HEK293T (cell line): ENCODE results near the gene AMOTL2.

Source experiments
- BHLHE40 ChIP-seq: fragments of 450-650 bp; IDR thresholded peaks from 2 replicates; pipeline ENCODE4 v1.6.1; 2016; ENCODE audit warnings: mild to moderate bottlenecking, moderate library complexity, borderline replicate concordance
- FOXA1 ChIP-seq: fragments of 450-650 bp; IDR thresholded peaks from 2 replicates; pipeline ENCODE4 v1.6.1; 2016; ENCODE audit warnings: mild to moderate bottlenecking
- FOXK2 ChIP-seq: fragments of 450-650 bp; IDR thresholded peaks from 2 replicates; pipeline ENCODE4 v1.6.1; 2016; ENCODE audit warnings: mild to moderate bottlenecking
- FOXM1 ChIP-seq: fragments of 450-650 bp; IDR thresholded peaks from 2 replicates; pipeline ENCODE4 v1.6.1; 2017; ENCODE audit warnings: mild to moderate bottlenecking, borderline replicate concordance
- NFRKB ChIP-seq: fragments of 450-650 bp; IDR thresholded peaks from 2 replicates; pipeline ENCODE4 v1.6.1; 2016; ENCODE audit warnings: mild to moderate bottlenecking, moderate library complexity
- SP1 ChIP-seq: fragments of 450-650 bp; IDR thresholded peaks from 2 replicates; pipeline ENCODE4 v1.6.1; 2017
- SUZ12 ChIP-seq: fragments of 450-650 bp; IDR thresholded peaks from 2 replicates; pipeline ENCODE4 v1.6.1; 2016; ENCODE audit warnings: mild to moderate bottlenecking
- TARDBP ChIP-seq: fragments of 450-650 bp; IDR thresholded peaks from 2 replicates; pipeline ENCODE4 v1.6.1; 2016

DNA sequence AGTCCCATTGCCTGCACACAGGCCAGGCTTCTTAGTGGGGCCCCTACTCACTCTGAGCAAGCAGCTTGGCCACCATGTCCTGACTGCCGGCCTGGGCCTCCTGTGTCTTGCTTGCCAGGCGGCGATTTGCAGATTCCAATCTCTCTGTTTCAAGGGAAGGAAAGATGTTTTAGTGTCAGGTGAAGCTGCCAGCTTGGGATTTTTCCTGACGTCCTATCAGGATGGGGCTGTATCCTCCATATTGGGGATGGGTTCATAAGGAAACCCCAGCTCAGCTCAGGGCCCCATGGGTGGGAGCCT is 8.5 kb downstream of the AMOTL2 start:
- TF ChIP-seq BHLHE40 (no peak), FOXM1 (no peak), FOXA1 (no peak), SUZ12 (no peak), SP1 (no peak), FOXK2 (no peak), TARDBP (no peak), NFRKB (no peak)
